OCI-LY1 (cell line): ENCODE results near the gene C2CD4D.
"Not testable (repeated sequence)": the region's sequence is repeated elsewhere in the genome, so short reads cannot be mapped to it uniquely, and the experiment has no call there.

Experiments
- H2AFZ ChIP-seq: fragments of 200-600 bp; sonication (generic), shearing (Covaris generic); 2 replicates; pipeline ENCODE4 v1.6.0; 2014; ENCODE audit warnings: antibody characterized with exemption, mild to moderate bottlenecking, low read length
- H3F3A ChIP-seq: fragments of 200-600 bp; sonication (generic), shearing (Covaris generic); 2 replicates; pipeline ENCODE4 v1.6.0; 2014; ENCODE audit warnings: mild to moderate bottlenecking, antibody characterized with exemption, low read length, moderate library complexity; ENCODE audit not compliant: insufficient read depth
- H3K27ac ChIP-seq: fragments of 200-600 bp; sonication (generic); 2 replicates; pipeline ENCODE4 v1.5.1; 2014; ENCODE audit warnings: low read length, mixed run types, mild to moderate bottlenecking, low read depth; ENCODE audit not compliant: poor library complexity, severe bottlenecking
- H3K27me3 ChIP-seq: fragments of 200-600 bp; sonication (generic); 2 replicates; pipeline ENCODE4 v1.6.0; 2014; ENCODE audit warnings: antibody characterized with exemption, mild to moderate bottlenecking, low read length, moderate library complexity; ENCODE audit not compliant: insufficient read depth
- H3K36me3 ChIP-seq: fragments of 200-600 bp; sonication (generic); 2 replicates; pipeline ENCODE4 v1.6.1; 2014; ENCODE audit warnings: mild to moderate bottlenecking, antibody characterized with exemption, low read length, moderate library complexity, mixed read lengths; ENCODE audit not compliant: insufficient read depth
- H3K4me1 ChIP-seq: fragments of 200-600 bp; sonication (generic); 2 replicates; pipeline ENCODE4 v1.5.1; 2014; ENCODE audit warnings: mild to moderate bottlenecking, low read length, moderate library complexity; ENCODE audit not compliant: insufficient read depth, severe bottlenecking
- H3K4me2 ChIP-seq: fragments of 200-600 bp; sonication (generic), shearing (Covaris generic); 2 replicates; pipeline ENCODE4 v1.6.1; 2014; ENCODE audit warnings: low read length
- H3K4me3 ChIP-seq: fragments of 200-600 bp; sonication (generic); 2 replicates; pipeline ENCODE4 v1.5.1; 2014; ENCODE audit warnings: low read length, low read depth, mild to moderate bottlenecking, mixed read lengths; ENCODE audit not compliant: poor library complexity, severe bottlenecking
- H3K79me2 ChIP-seq: fragments of 200-600 bp; shearing (Covaris generic); 2 replicates; pipeline ENCODE4 v1.6.1; 2016; ENCODE audit warnings: mixed run types, low read length, mixed read lengths; ENCODE audit not compliant: insufficient read depth
- H3K9ac ChIP-seq: fragments of 200-600 bp; sonication (generic), shearing (Covaris generic); 2 replicates; pipeline ENCODE4 v1.6.1; 2014; ENCODE audit warnings: mild to moderate bottlenecking, low read length, mixed read lengths
- H3K9me2 ChIP-seq: fragments of 200-600 bp; sonication (generic), shearing (Covaris generic); 2 replicates; pipeline ENCODE4 v1.6.1; 2014; ENCODE audit warnings: low read depth, mild to moderate bottlenecking, low read length, mixed read lengths
- H3K9me3 ChIP-seq: fragments of 200-600 bp; shearing (Covaris generic); 2 replicates; pipeline ENCODE4 v1.6.1; 2014; ENCODE audit warnings: low read length, mixed read lengths
- H4K20me1 ChIP-seq: fragments of 200-600 bp; sonication (generic), shearing (Covaris generic); 2 replicates; pipeline ENCODE4 v1.6.0; 2016; ENCODE audit warnings: mild to moderate bottlenecking, low read length; ENCODE audit not compliant: insufficient read depth
- EZH2 ChIP-seq: fragments of 200-600 bp; sonication (generic), shearing (Covaris generic); IDR thresholded peaks from 2 replicates; pipeline ENCODE4 v1.8.0; 2017; ENCODE audit warnings: borderline replicate concordance, mixed run types, mild to moderate bottlenecking, antibody characterized with exemption, low read length, moderate library complexity, mixed read lengths
- TF ChIP-seq, protein P1 (sequence below): fragments of 200-600 bp; sonication (generic), shearing (Covaris generic); IDR thresholded peaks from 2 replicates; pipeline ENCODE4 v1.5.1; 2017; ENCODE audit warnings: mild to moderate bottlenecking, antibody characterized with exemption, low read length, moderate library complexity, mixed read lengths

Gene C2CD4D

GRCh38 chr1:151882466-151882865 is 42.8 kb upstream of the C2CD4D start:
- no peak overlapping the region for H3K9ac ChIP-seq
- TF ChIP-seq, protein P1, sequence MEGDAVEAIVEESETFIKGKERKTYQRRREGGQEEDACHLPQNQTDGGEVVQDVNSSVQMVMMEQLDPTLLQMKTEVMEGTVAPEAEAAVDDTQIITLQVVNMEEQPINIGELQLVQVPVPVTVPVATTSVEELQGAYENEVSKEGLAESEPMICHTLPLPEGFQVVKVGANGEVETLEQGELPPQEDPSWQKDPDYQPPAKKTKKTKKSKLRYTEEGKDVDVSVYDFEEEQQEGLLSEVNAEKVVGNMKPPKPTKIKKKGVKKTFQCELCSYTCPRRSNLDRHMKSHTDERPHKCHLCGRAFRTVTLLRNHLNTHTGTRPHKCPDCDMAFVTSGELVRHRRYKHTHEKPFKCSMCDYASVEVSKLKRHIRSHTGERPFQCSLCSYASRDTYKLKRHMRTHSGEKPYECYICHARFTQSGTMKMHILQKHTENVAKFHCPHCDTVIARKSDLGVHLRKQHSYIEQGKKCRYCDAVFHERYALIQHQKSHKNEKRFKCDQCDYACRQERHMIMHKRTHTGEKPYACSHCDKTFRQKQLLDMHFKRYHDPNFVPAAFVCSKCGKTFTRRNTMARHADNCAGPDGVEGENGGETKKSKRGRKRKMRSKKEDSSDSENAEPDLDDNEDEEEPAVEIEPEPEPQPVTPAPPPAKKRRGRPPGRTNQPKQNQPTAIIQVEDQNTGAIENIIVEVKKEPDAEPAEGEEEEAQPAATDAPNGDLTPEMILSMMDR = no peak
- TF ChIP-seq EZH2 = no peak
- no peak overlapping the region for H3K4me3 ChIP-seq
- no peaks in the 10 kb centered on the region for H3K4me1 ChIP-seq
- H3K27ac ChIP-seq = no peak overlapping the region
- H3K27me3 ChIP-seq = no peaks in the 10 kb centered on the region
- H2AFZ ChIP-seq = no peak overlapping the region
- H3K9me2 ChIP-seq = no peaks in the 10 kb centered on the region
- H4K20me1 ChIP-seq = no peaks in the 10 kb centered on the region
- H3K9me3 ChIP-seq = no peaks in the 10 kb centered on the region
- H3F3A ChIP-seq = no peaks in the 10 kb centered on the region
- H3K79me2 ChIP-seq = no peaks in the 10 kb centered on the region
- H3K36me3 ChIP-seq = peaks cover 17% of the 10 kb centered on the region
- H3K4me2 ChIP-seq = no peak overlapping the region

DNA sequence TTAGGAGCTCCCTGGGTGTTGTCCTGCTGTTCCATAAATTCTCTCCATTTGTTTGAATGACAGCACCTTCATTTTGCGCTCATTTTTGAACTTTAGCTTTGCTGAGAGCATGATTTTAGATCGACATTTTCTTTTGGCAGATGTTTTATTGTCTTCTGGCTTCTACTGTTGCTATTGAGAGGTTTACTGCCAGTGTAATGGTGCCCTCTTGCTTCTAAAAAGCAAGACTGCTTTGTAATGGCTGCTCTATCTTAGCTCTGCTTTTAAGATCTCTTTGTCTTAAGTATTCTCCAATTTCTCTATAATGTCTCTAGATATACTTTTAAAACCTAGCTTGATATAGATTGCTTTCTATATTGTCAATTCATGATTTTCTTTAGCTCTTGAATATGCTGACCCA is 41.9 kb upstream of the C2CD4D start:
- TF ChIP-seq EZH2 = no peak
- TF ChIP-seq, protein P1 = peak; percentile 9; the same call in 1 of the 2 replicates
- peaks cover 9% of the 10 kb centered on the region for H3K36me3 ChIP-seq

DNA sequence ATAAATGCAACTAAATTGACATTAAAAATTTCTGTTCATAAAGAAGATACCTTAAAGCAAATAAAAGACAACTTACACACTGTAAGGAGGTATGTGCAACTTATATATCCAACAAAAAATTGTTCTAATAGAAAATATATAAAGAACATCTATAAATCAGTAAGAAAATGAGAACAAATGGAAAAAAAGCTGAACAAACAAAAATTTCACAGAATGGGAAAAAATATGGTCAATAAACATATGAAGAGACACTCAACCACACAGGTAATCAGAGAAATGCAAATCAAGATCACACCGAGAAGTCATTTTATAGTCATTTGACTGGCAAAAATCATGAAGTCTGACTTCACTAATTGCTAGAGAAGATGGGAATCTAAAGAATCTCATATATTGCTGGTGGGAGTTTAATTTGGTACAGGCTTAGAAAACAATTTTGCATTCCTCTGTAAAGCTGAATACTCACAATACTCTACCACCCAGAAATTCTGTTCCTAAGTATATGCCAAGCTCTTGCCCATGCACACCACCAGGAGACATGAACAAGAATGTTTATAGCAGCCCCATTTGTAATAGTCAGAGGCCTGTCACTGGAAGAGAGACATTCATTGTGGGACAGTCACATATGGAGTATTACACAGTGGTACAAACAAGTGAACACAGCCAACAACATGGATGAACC is 35.9 kb upstream of the C2CD4D start:
- Histone ChIP-seq H3K9ac (no peak overlapping the region), H3K27me3 (no peaks in the 10 kb centered on the region), H3K36me3 (0 out of 2 replicates have a peak, but pooled peaks cover 5% of the 10 kb centered on the region), H3K4me2 (no peak overlapping the region), H3K4me1 (no peaks in the 10 kb centered on the region), H3K4me3 (no peak overlapping the region), H4K20me1 (no peaks in the 10 kb centered on the region), H3K9me2 (no peaks in the 10 kb centered on the region), H3K79me2 (no peaks in the 10 kb centered on the region), H3F3A (no peaks in the 10 kb centered on the region), H3K9me3 (no peaks in the 10 kb centered on the region), H2AFZ (no peak overlapping the region), H3K27ac (no peak overlapping the region)
- no peak for TF ChIP-seq EZH2
- TF ChIP-seq, protein P1 = no peak

More for the DNA sequence above, 41.9 kb upstream of the C2CD4D start:
- Histone ChIP-seq H3K79me2 (no peaks in the 10 kb centered on the region), H3K9me3 (no peaks in the 10 kb centered on the region), H3K4me2 (no peak overlapping the region), H3K9me2 (no peaks in the 10 kb centered on the region), H3K9ac (no peak overlapping the region), H2AFZ (no peak overlapping the region), H4K20me1 (no peaks in the 10 kb centered on the region), H3K27ac (no peak overlapping the region), H3F3A (no peaks in the 10 kb centered on the region), H3K4me3 (no peak overlapping the region), H3K4me1 (no peaks in the 10 kb centered on the region), H3K27me3 (no peaks in the 10 kb centered on the region)

- H3K9me2 ChIP-seq, H3K4me2 ChIP-seq, H3K9ac ChIP-seq, H3K4me1 ChIP-seq, H3K4me3 ChIP-seq, H3K27me3 ChIP-seq, H3F3A ChIP-seq, H4K20me1 ChIP-seq, H3K79me2 ChIP-seq, H3K9me3 ChIP-seq, H3K36me3 ChIP-seq, H3K27ac ChIP-seq, H2AFZ ChIP-seq: not testable (repeated sequence)
These were observed 33.2 kb upstream of the C2CD4D start for GRCh38 chr1:151872776-151873175.
